Spleen (tissue), 7 donors: ENCODE results near the gene SLC9A4.

ENCODE experiments used
- CTCF ChIP-seq, 11 experiments: fragments of 200-600 bp in 7 of 11; fragments of 450-650 bp in 4 of 11; sonication (generic) in 4 of 11; IDR thresholded peaks in 8 of 11; conservative IDR thresholded peaks in 3 of 11; 1 replicate in 7 of 11; 2 replicates in 4 of 11; pipeline versions ENCODE4 v1.4.0 to v1.8.0; 2016 to 2021; ENCODE audit warnings: antibody characterized with exemption in 11 of 11, inconsistent platforms in 4 of 11, mild to moderate bottlenecking in 1 of 11
- POLR2AphosphoS5 ChIP-seq, 3 donors: sonication (generic); formaldehyde crosslinking; IDR thresholded peaks; one replicate each; pipeline ENCODE4 v1.5.1; 2017; ENCODE audit warnings: antibody characterized with exemption in 3 of 3
- donor health status: DM: no; HTN: no; CAD: no; lungs with moderate emphysema.
- donor health status: DM: no; HTN: no; CAD: no.
- donor health status: DM: no; HTN: no; CAD: no.

DNA sequence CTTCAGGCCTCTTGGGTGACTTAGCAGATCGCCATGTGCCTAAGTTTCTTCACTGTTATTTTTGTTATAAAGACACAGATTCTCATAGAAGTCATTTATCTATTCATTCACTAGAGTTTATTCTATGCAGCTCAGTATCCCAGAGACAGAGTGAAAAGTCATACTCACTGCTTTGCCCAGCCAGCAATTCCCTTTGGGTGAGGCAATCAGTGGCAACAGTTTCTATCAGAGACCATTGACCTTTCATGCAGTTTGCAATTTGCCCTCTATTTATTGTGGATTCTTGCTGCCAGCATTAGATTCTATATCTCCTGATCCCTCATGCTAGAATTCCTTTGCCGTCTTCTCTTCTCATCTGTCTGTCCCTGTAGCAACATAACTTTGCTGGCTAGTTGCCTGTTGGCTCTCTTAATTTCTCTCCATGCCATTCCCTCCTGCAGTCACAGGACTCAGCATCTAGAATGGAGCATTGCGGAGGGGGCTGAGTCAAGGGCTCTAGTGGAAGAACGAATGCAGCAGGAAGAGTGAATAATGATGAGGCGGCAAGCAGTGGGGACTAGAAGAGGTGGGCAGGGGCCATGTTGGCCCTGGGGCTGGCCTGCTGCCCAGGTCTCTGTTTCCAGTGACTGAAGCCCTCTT, 12.2 kb downstream of the SLC9A4 start:
- TF ChIP-seq CTCF (IDR thresholded peaks at IDR 0.05 in 8 of 11, conservative IDR thresholded peaks at IDR 0.05 in 3 of 11): no peak
- TF ChIP-seq POLR2AphosphoS5 (IDR thresholded peaks at IDR 0.05): no peak
